22Rv1 (cell line): ENCODE results near the gene PLA2G2D.
"Not testable (repeated sequence)": the region's sequence is repeated elsewhere in the genome, so short reads cannot be mapped to it uniquely, and the experiment has no call there.

Experiments used
- H3K27ac ChIP-seq: fragments of 450-650 bp; 2 replicates; pipeline ENCODE4 v1.5.1; 2017
- ZFX ChIP-seq: fragments of 450-650 bp; IDR thresholded peaks from 2 replicates; pipeline ENCODE4 v1.6.1; 2017; ENCODE audit warnings: antibody characterized with exemption, borderline replicate concordance
- TF ChIP-seq, protein P1 (sequence below): fragments of 450-650 bp; IDR thresholded peaks from 2 replicates; pipeline ENCODE4 v1.5.1; 2017; ENCODE audit warnings: mild to moderate bottlenecking

PLA2G2D gene

DNA sequence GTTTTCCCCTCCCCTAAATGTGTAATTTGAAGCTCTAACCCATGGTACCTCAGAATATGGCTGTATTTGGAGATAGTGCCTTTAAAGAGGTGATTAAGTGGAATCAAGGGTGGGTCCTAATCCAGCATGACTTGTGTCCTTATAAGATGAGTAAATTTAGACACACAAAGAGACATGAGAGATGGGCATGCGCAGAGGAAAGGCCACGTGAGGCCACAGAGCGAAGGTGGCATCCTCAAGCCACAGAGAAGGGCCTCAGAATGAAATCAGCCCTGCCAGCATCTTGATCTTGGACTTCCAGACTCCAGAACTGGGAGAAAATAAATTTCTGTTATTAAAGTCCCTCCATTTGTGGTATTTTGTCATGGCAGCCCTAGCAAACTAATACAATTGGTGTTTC lies 16.9 kb upstream of the PLA2G2D start:
- no peak for TF ChIP-seq ZFX
- TF ChIP-seq, protein P1, sequence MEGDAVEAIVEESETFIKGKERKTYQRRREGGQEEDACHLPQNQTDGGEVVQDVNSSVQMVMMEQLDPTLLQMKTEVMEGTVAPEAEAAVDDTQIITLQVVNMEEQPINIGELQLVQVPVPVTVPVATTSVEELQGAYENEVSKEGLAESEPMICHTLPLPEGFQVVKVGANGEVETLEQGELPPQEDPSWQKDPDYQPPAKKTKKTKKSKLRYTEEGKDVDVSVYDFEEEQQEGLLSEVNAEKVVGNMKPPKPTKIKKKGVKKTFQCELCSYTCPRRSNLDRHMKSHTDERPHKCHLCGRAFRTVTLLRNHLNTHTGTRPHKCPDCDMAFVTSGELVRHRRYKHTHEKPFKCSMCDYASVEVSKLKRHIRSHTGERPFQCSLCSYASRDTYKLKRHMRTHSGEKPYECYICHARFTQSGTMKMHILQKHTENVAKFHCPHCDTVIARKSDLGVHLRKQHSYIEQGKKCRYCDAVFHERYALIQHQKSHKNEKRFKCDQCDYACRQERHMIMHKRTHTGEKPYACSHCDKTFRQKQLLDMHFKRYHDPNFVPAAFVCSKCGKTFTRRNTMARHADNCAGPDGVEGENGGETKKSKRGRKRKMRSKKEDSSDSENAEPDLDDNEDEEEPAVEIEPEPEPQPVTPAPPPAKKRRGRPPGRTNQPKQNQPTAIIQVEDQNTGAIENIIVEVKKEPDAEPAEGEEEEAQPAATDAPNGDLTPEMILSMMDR: no peak
- H3K27ac ChIP-seq: no peak overlapping the region

DNA sequence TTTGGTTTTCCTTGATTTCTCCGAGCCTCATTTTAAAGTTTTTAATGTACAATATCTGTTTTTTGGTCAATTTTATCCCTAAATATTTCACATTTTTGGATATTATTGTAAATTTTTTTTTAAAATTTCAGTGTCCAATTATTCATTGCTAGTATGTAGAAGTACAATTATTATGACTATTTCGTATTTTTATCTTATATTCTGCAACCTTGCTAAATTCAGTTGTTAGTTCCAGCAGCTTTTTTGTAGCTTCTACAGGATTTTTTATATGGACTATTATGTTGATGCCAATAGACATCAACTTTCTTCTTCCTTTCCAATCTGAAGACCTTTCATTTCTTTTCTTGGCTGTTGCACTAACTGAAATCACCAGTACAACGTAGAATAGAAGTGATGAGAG lies 15.7 kb upstream of the PLA2G2D start:
- no peak overlapping the region for H3K27ac ChIP-seq
- TF ChIP-seq, protein P1: no peak
- no peak for TF ChIP-seq ZFX

- not testable (repeated sequence) for H3K27ac ChIP-seq
Observed at GRCh38 chr1:20130518-20130917, 11.2 kb upstream of the PLA2G2D start.

- TF ChIP-seq, protein P1: no peak
- no peak for TF ChIP-seq ZFX
- H3K27ac ChIP-seq: no peak overlapping the region
Observed at GRCh38 chr1:20126806-20127440, 7.6 kb upstream of the PLA2G2D start.

GRCh38 chr1:20126041-20126805 lies 6.9 kb upstream of the PLA2G2D start:
- TF ChIP-seq, protein P1: no peak
- no peak for TF ChIP-seq ZFX
- no peak overlapping the region for H3K27ac ChIP-seq

DNA sequence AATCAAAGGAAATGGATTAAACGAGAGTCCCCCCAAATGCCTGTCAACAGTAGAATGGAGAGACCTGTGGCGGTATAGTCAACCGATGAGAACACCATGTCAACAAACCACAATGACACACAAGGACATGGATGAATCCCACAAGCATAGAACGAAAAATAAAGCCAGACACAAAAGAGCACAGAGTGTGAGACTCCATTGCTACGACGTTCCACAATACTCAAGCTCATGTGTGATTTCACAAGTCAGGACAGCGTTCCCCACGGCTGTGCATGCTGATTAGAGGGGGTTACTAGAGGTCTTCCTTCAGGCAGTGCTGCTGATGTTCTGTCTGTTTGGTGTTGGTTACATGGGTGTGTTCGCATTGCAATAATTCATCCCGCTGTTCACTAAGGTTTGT lies 5.8 kb upstream of the PLA2G2D start:
- H3K27ac ChIP-seq: no peak overlapping the region
- TF ChIP-seq ZFX: no peak
- TF ChIP-seq, protein P1: no peak

- no peak overlapping the region for H3K27ac ChIP-seq
- TF ChIP-seq, protein P1: no peak
- no peak for TF ChIP-seq ZFX
Observed at GRCh38 chr1:20124456-20125057, 5.2 kb upstream of the PLA2G2D start.
